ENCODE data around the gene HYDIN.

The HYDIN gene

GRCh38 chr16:71230122-71230845 is at the start of gene HYDIN:
Gene HYDIN, minus strand, starts transcription at chr16:71230722. Its CDS starts 43,827 bp downstream, at chr16:71186895.
- no peak for ATAC-seq

- no peak for ATAC-seq
Observed at GRCh38 chr16:71276589-71277334, 46.2 kb upstream of the HYDIN start.

GRCh38 chr16:71273384-71273783 is 42.9 kb upstream of the HYDIN start:
- ATAC-seq = no peak

- ATAC-seq = no peak
Observed at GRCh38 chr16:71264299-71264698, 33.8 kb upstream of the HYDIN start.

GRCh38 chr16:71263582-71263981 is 33.1 kb upstream of the HYDIN start:
- no peak for ATAC-seq

GRCh38 chr16:71262391-71262790 is 31.9 kb upstream of the HYDIN start:
- ATAC-seq = no peak

GRCh38 chr16:71260995-71261394 is 30.5 kb upstream of the HYDIN start:
- ATAC-seq = no peak

- no peak for ATAC-seq
Observed at GRCh38 chr16:71259086-71259485, 28.6 kb upstream of the HYDIN start.

- ATAC-seq = no peak
Observed at GRCh38 chr16:71258372-71258771, 27.9 kb upstream of the HYDIN start.

- ATAC-seq = no peak
Observed at GRCh38 chr16:71257768-71258167, 27.2 kb upstream of the HYDIN start.

- no peak for ATAC-seq
Observed at GRCh38 chr16:71255721-71256120, 25.2 kb upstream of the HYDIN start.

- ATAC-seq = no peak
Observed at GRCh38 chr16:71254832-71255525, 24.5 kb upstream of the HYDIN start.

- no peak for ATAC-seq
Observed at GRCh38 chr16:71250461-71251235, 20.1 kb upstream of the HYDIN start.

- no peak for ATAC-seq
Observed at GRCh38 chr16:71249399-71249798, 18.9 kb upstream of the HYDIN start.

- no peak for ATAC-seq
Observed at GRCh38 chr16:71247478-71247877, 17.0 kb upstream of the HYDIN start.

- no peak for ATAC-seq
Observed at GRCh38 chr16:71246309-71246708, 15.8 kb upstream of the HYDIN start.

GRCh38 chr16:71244521-71244920 is 14.0 kb upstream of the HYDIN start:
- no peak for ATAC-seq

- no peak for ATAC-seq
Observed at GRCh38 chr16:71242601-71243000, 12.1 kb upstream of the HYDIN start.

GRCh38 chr16:71242036-71242435 is 11.5 kb upstream of the HYDIN start:
- no peak for ATAC-seq

GRCh38 chr16:71229344-71229743 is 1.2 kb downstream of the HYDIN start:
- ATAC-seq = no peak

- no peak for ATAC-seq
Observed at GRCh38 chr16:71226229-71227141, 4.0 kb downstream of the HYDIN start.

GRCh38 chr16:71225145-71225544 is 5.4 kb downstream of the HYDIN start:
- no peak for ATAC-seq
